IPS-18a (cell line): ENCODE results near the gene GRM7.
A peak's percentile ranks its signal among the peaks of the same experiment; 100 is the strongest.

ENCODE experiments used
- H3K27ac ChIP-seq: one replicate; pipeline ENCODE4 v1.5.1; 2013; ENCODE audit warnings: low read length
- H3K27me3 ChIP-seq: one replicate; pipeline ENCODE4 v1.6.1; 2013; ENCODE audit warnings: mild to moderate bottlenecking, low read length; ENCODE audit not compliant: control insufficient read depth, insufficient read depth
- H3K36me3 ChIP-seq: one replicate; pipeline ENCODE4 v1.6.1; 2013; ENCODE audit warnings: low read depth, low read length; ENCODE audit not compliant: control insufficient read depth
- H3K4me1 ChIP-seq: one replicate; pipeline ENCODE4 v1.6.1; 2013; ENCODE audit warnings: low read depth, low read length; ENCODE audit not compliant: control insufficient read depth
- H3K4me3 ChIP-seq: one replicate; pipeline ENCODE4 v1.5.1; 2013; ENCODE audit warnings: low read length
- H3K9ac ChIP-seq: one replicate; pipeline ENCODE4 v1.6.1; 2013; ENCODE audit warnings: mild to moderate bottlenecking, low read length, moderate library complexity
- H3K9me3 ChIP-seq: one replicate; pipeline ENCODE4 v1.6.1; 2013; ENCODE audit warnings: low read depth, low read length; ENCODE audit not compliant: control insufficient read depth

Gene GRM7

GRCh38 chr3:7658294-7658693 is 797.4 kb downstream of the GRM7 start:
- Histone ChIP-seq H3K4me1 (no peaks in the 10 kb centered on the region), H3K9ac (no peak overlapping the region), H3K27me3 (no peaks in the 10 kb centered on the region), H3K27ac (no peak overlapping the region), H3K36me3 (no peaks in the 10 kb centered on the region), H3K4me3 (no peak overlapping the region), H3K9me3 (no peaks in the 10 kb centered on the region)

GRCh38 chr3:7659079-7659478 is 798.2 kb downstream of the GRM7 start:
- Histone ChIP-seq H3K9me3 (no peaks in the 10 kb centered on the region), H3K36me3 (no peaks in the 10 kb centered on the region), H3K27me3 (no peaks in the 10 kb centered on the region), H3K4me3 (no peak overlapping the region), H3K9ac (no peak overlapping the region), H3K27ac (no peak overlapping the region), H3K4me1 (no peaks in the 10 kb centered on the region)

- Histone ChIP-seq H3K4me3 (no peak overlapping the region), H3K27ac (no peak overlapping the region), H3K27me3 (no peaks in the 10 kb centered on the region), H3K36me3 (no peaks in the 10 kb centered on the region), H3K9ac (no peak overlapping the region), H3K4me1 (no peaks in the 10 kb centered on the region), H3K9me3 (no peaks in the 10 kb centered on the region)
These were observed 802.9 kb downstream of the GRM7 start for GRCh38 chr3:7663771-7664170.

GRCh38 chr3:7667774-7668173 is 806.9 kb downstream of the GRM7 start:
- no peak overlapping the region for H3K9ac ChIP-seq
- H3K4me1 ChIP-seq: no peaks in the 10 kb centered on the region
- H3K36me3 ChIP-seq: no peaks in the 10 kb centered on the region
- no peaks in the 10 kb centered on the region for H3K27me3 ChIP-seq
- no peaks in the 10 kb centered on the region for H3K9me3 ChIP-seq
- no peak overlapping the region for H3K4me3 ChIP-seq
- no peak overlapping the region for H3K27ac ChIP-seq

GRCh38 chr3:7669641-7670040 is 808.7 kb downstream of the GRM7 start:
- no peak overlapping the region for H3K9ac ChIP-seq
- no peak overlapping the region for H3K4me3 ChIP-seq
- H3K4me1 ChIP-seq: no peaks in the 10 kb centered on the region
- no peaks in the 10 kb centered on the region for H3K36me3 ChIP-seq
- H3K27ac ChIP-seq: no peak overlapping the region
- H3K27me3 ChIP-seq: no peaks in the 10 kb centered on the region
- H3K9me3 ChIP-seq: no peaks in the 10 kb centered on the region

GRCh38 chr3:7678521-7678920 is 817.6 kb downstream of the GRM7 start:
- Histone ChIP-seq H3K36me3 (no peaks in the 10 kb centered on the region), H3K27me3 (no peaks in the 10 kb centered on the region), H3K9ac (no peak overlapping the region), H3K27ac (no peak overlapping the region), H3K4me3 (no peak overlapping the region), H3K4me1 (peaks cover 14% of the 10 kb centered on the region), H3K9me3 (no peaks in the 10 kb centered on the region)

GRCh38 chr3:7682822-7683229 is 821.9 kb downstream of the GRM7 start:
- H3K9me3 ChIP-seq: no peaks in the 10 kb centered on the region
- H3K27me3 ChIP-seq: no peaks in the 10 kb centered on the region
- H3K4me3 ChIP-seq: no peak overlapping the region
- peaks cover 21% of the 10 kb centered on the region for H3K4me1 ChIP-seq
- peak overlapping the region; percentile 29 for H3K9ac ChIP-seq
- H3K36me3 ChIP-seq: no peaks in the 10 kb centered on the region
- H3K27ac ChIP-seq: peak overlapping the region; percentile 49

GRCh38 chr3:7683426-7683825 is 822.5 kb downstream of the GRM7 start:
- Histone ChIP-seq H3K9ac (peak overlapping the region; percentile 29), H3K4me3 (no peak overlapping the region), H3K27ac (peak overlapping the region; percentile 49), H3K27me3 (no peaks in the 10 kb centered on the region), H3K9me3 (no peaks in the 10 kb centered on the region), H3K36me3 (no peaks in the 10 kb centered on the region), H3K4me1 (peaks cover 21% of the 10 kb centered on the region)

GRCh38 chr3:7684182-7684715 is 823.3 kb downstream of the GRM7 start:
- no peak overlapping the region for H3K4me3 ChIP-seq
- H3K9ac ChIP-seq: no peak overlapping the region
- no peaks in the 10 kb centered on the region for H3K9me3 ChIP-seq
- no peak overlapping the region for H3K27ac ChIP-seq
- peaks cover 21% of the 10 kb centered on the region for H3K4me1 ChIP-seq
- H3K27me3 ChIP-seq: no peaks in the 10 kb centered on the region
- no peaks in the 10 kb centered on the region for H3K36me3 ChIP-seq

- H3K27me3 ChIP-seq: no peaks in the 10 kb centered on the region
- no peak overlapping the region for H3K9ac ChIP-seq
- no peak overlapping the region for H3K27ac ChIP-seq
- no peaks in the 10 kb centered on the region for H3K36me3 ChIP-seq
- peaks cover 17% of the 10 kb centered on the region for H3K4me1 ChIP-seq
- no peak overlapping the region for H3K4me3 ChIP-seq
- no peaks in the 10 kb centered on the region for H3K9me3 ChIP-seq
These were observed 826.7 kb downstream of the GRM7 start for GRCh38 chr3:7687428-7688147.

GRCh38 chr3:7692866-7693265 is 832.0 kb downstream of the GRM7 start:
- Histone ChIP-seq H3K9me3 (no peaks in the 10 kb centered on the region), H3K27me3 (no peaks in the 10 kb centered on the region), H3K9ac (no peak overlapping the region), H3K36me3 (no peaks in the 10 kb centered on the region), H3K4me1 (no peaks in the 10 kb centered on the region), H3K27ac (no peak overlapping the region), H3K4me3 (no peak overlapping the region)

GRCh38 chr3:7693976-7694375 is 833.1 kb downstream of the GRM7 start:
- Histone ChIP-seq H3K36me3 (no peaks in the 10 kb centered on the region), H3K4me3 (no peak overlapping the region), H3K27me3 (no peaks in the 10 kb centered on the region), H3K4me1 (no peaks in the 10 kb centered on the region), H3K9ac (no peak overlapping the region), H3K27ac (no peak overlapping the region), H3K9me3 (no peaks in the 10 kb centered on the region)
